Activated T-helper 2 cell treated with anti-CD3 and anti-CD28 coated beads, Interferon-gamma antibody, Interleukin-2, Interleukin-4, amounts not matched to agents 10 μg/mL and 5 μg/mL and 100 μg/mL, durations not matched to agents 14 hours and 24 hours and 36 hours (primary cell): ENCODE results near the gene RGS6. TPM values are rescaled to one million over a fixed set of nuclear protein-coding genes. Genes with fewer than 3 reads are reported as not detected.

Source experiments
- DNase-seq: peaks from one replicate; pipeline ENCODE4 v3.0.0; 2021; ENCODE audit warnings: low spot score
- H3K27ac Mint-ChIP-seq: one replicate; pipeline ENCODE4 v1.8.0; 2021; ENCODE audit warnings: mixed read lengths
- H3K27me3 Mint-ChIP-seq: one replicate; pipeline ENCODE4 v1.8.0; 2021; ENCODE audit warnings: low read depth, mixed read lengths
- H3K36me3 Mint-ChIP-seq: one replicate; pipeline ENCODE4 v1.8.0; 2021; ENCODE audit warnings: low read depth, mixed read lengths
- H3K4me1 Mint-ChIP-seq: one replicate; pipeline ENCODE4 v1.8.0; 2021; ENCODE audit warnings: low read depth, mixed read lengths
- H3K4me3 Mint-ChIP-seq: one replicate; pipeline ENCODE4 v1.8.0; 2021; ENCODE audit warnings: low read depth, mild to moderate bottlenecking, moderate library complexity, mixed read lengths
- H3K9me3 Mint-ChIP-seq: one replicate; pipeline ENCODE4 v1.8.0; 2021; ENCODE audit warnings: mixed read lengths
- intact Hi-C: fragments of 100-400 bp; cut with micrococcal nuclease; formaldehyde crosslinking; loops from one replicate; pipeline ENCODE4 v1.15.1; 2023
- total RNA-seq: library from RNA; stranded (reverse); gene quantifications from 2 replicates; pipeline ENCODE4 v1.2.3, GENCODE V29; 2022

The RGS6 gene
- total RNA-seq, 1 donor from 2014 or later = 3.7 TPM

GRCh38 chr14:72545411-72546311 is 613.4 kb downstream of the RGS6 start:
- H3K27me3 Mint-ChIP-seq = peaks cover 64% of the 10 kb centered on the region
- H3K4me3 Mint-ChIP-seq = no peak overlapping the region
- intact Hi-C loops = no loop called here

GRCh38 chr14:72546344-72547016 is 614.3 kb downstream of the RGS6 start:
- H3K4me1 Mint-ChIP-seq = peaks cover 2% of the 10 kb centered on the region
- intact Hi-C loops = no loop called here
- no peaks in the 10 kb centered on the region for H3K36me3 Mint-ChIP-seq
- no peaks in the 10 kb centered on the region for H3K9me3 Mint-ChIP-seq
- H3K4me3 Mint-ChIP-seq = no peak overlapping the region
- H3K27ac Mint-ChIP-seq = no peak overlapping the region
- no peak for DNase-seq
- H3K27me3 Mint-ChIP-seq = peaks cover 57% of the 10 kb centered on the region

More at GRCh38 chr14:72545411-72546311, 613.4 kb downstream of the RGS6 start:
- no peak overlapping the region for H3K27ac Mint-ChIP-seq
- H3K36me3 Mint-ChIP-seq = no peaks in the 10 kb centered on the region
- no peaks in the 10 kb centered on the region for H3K9me3 Mint-ChIP-seq
- H3K4me1 Mint-ChIP-seq = peaks cover 2% of the 10 kb centered on the region
- no peak for DNase-seq

GRCh38 chr14:72547999-72548398 is 615.8 kb downstream of the RGS6 start:
- no peak overlapping the region for H3K27ac Mint-ChIP-seq
- no peak overlapping the region for H3K4me3 Mint-ChIP-seq
- H3K27me3 Mint-ChIP-seq = peaks cover 61% of the 10 kb centered on the region
- intact Hi-C loops = no loop called here
- no peak for DNase-seq
- H3K4me1 Mint-ChIP-seq = peaks cover 2% of the 10 kb centered on the region
- no peaks in the 10 kb centered on the region for H3K36me3 Mint-ChIP-seq
- H3K9me3 Mint-ChIP-seq = no peaks in the 10 kb centered on the region

GRCh38 chr14:72549026-72549425 is 616.8 kb downstream of the RGS6 start:
- DNase-seq = no peak
- intact Hi-C loops = no loop called here
- peaks cover 63% of the 10 kb centered on the region for H3K27me3 Mint-ChIP-seq
- no peaks in the 10 kb centered on the region for H3K9me3 Mint-ChIP-seq
- no peak overlapping the region for H3K27ac Mint-ChIP-seq
- no peak overlapping the region for H3K4me3 Mint-ChIP-seq
- H3K36me3 Mint-ChIP-seq = no peaks in the 10 kb centered on the region
- peaks cover 2% of the 10 kb centered on the region for H3K4me1 Mint-ChIP-seq

- Mint-ChIP-seq H3K4me3 (no peak overlapping the region), H3K36me3 (no peaks in the 10 kb centered on the region), H3K9me3 (no peaks in the 10 kb centered on the region), H3K27me3 (peaks cover 64% of the 10 kb centered on the region), H3K27ac (no peak overlapping the region), H3K4me1 (peaks cover 2% of the 10 kb centered on the region)
- DNase-seq = no peak
- intact Hi-C loops = no loop called here
These were observed 617.6 kb downstream of the RGS6 start for GRCh38 chr14:72549854-72550253.

- Mint-ChIP-seq H3K27ac (no peak overlapping the region), H3K4me1 (peaks cover 2% of the 10 kb centered on the region), H3K4me3 (no peak overlapping the region), H3K9me3 (no peaks in the 10 kb centered on the region), H3K36me3 (no peaks in the 10 kb centered on the region), H3K27me3 (peaks cover 63% of the 10 kb centered on the region)
- DNase-seq = no peak
- intact Hi-C loops = no loop called here
These were observed 618.3 kb downstream of the RGS6 start for GRCh38 chr14:72550513-72550912.

- Mint-ChIP-seq H3K27me3 (peaks cover 60% of the 10 kb centered on the region), H3K36me3 (no peaks in the 10 kb centered on the region)
- intact Hi-C loops = no loop called here
These were observed 620.0 kb downstream of the RGS6 start for GRCh38 chr14:72552236-72552635.

GRCh38 chr14:72553161-72553560 is 620.9 kb downstream of the RGS6 start:
- Mint-ChIP-seq H3K9me3 (no peaks in the 10 kb centered on the region), H3K4me1 (no peaks in the 10 kb centered on the region), H3K4me3 (no peak overlapping the region), H3K36me3 (no peaks in the 10 kb centered on the region), H3K27ac (no peak overlapping the region), H3K27me3 (peaks cover 63% of the 10 kb centered on the region)
- intact Hi-C loops = no loop called here
- no peak for DNase-seq

More at GRCh38 chr14:72552236-72552635, 620.0 kb downstream of the RGS6 start:
- Mint-ChIP-seq H3K9me3 (no peaks in the 10 kb centered on the region), H3K4me1 (no peaks in the 10 kb centered on the region), H3K4me3 (no peak overlapping the region), H3K27ac (no peak overlapping the region)
- DNase-seq = no peak

GRCh38 chr14:72553656-72554055 is 621.4 kb downstream of the RGS6 start:
- Mint-ChIP-seq H3K27ac (no peak overlapping the region), H3K36me3 (no peaks in the 10 kb centered on the region), H3K4me1 (no peaks in the 10 kb centered on the region), H3K27me3 (peaks cover 61% of the 10 kb centered on the region), H3K4me3 (no peak overlapping the region), H3K9me3 (no peaks in the 10 kb centered on the region)
- no peak for DNase-seq
- intact Hi-C loops = no loop called here

GRCh38 chr14:72554401-72554800 is 622.2 kb downstream of the RGS6 start:
- DNase-seq = no peak
- Mint-ChIP-seq H3K4me3 (no peak overlapping the region), H3K4me1 (no peaks in the 10 kb centered on the region), H3K27me3 (peaks cover 62% of the 10 kb centered on the region), H3K27ac (no peak overlapping the region), H3K36me3 (no peaks in the 10 kb centered on the region), H3K9me3 (no peaks in the 10 kb centered on the region)
- intact Hi-C loops = no loop called here

- intact Hi-C loops = no loop called here
- Mint-ChIP-seq H3K4me3 (no peak overlapping the region), H3K36me3 (no peaks in the 10 kb centered on the region), H3K9me3 (no peaks in the 10 kb centered on the region), H3K4me1 (no peaks in the 10 kb centered on the region), H3K27me3 (peaks cover 65% of the 10 kb centered on the region), H3K27ac (no peak overlapping the region)
- DNase-seq = no peak
These were observed 622.9 kb downstream of the RGS6 start for GRCh38 chr14:72554994-72555608.

GRCh38 chr14:72555609-72556000 is 623.4 kb downstream of the RGS6 start:
- H3K27me3 Mint-ChIP-seq = peaks cover 64% of the 10 kb centered on the region
- DNase-seq = no peak
- H3K36me3 Mint-ChIP-seq = no peaks in the 10 kb centered on the region
- H3K9me3 Mint-ChIP-seq = no peaks in the 10 kb centered on the region
- no peaks in the 10 kb centered on the region for H3K4me1 Mint-ChIP-seq
- H3K27ac Mint-ChIP-seq = no peak overlapping the region
- intact Hi-C loops = no loop called here
- H3K4me3 Mint-ChIP-seq = no peak overlapping the region

GRCh38 chr14:72557671-72558070 is 625.4 kb downstream of the RGS6 start:
- Mint-ChIP-seq H3K9me3 (no peaks in the 10 kb centered on the region), H3K4me3 (no peak overlapping the region), H3K27me3 (peaks cover 59% of the 10 kb centered on the region), H3K36me3 (no peaks in the 10 kb centered on the region), H3K27ac (no peak overlapping the region), H3K4me1 (no peaks in the 10 kb centered on the region)
- intact Hi-C loops = no loop called here
- DNase-seq = no peak
